SU-DHL-6 (cell line): ENCODE data around the gene TULP4.
"Not testable (repeated sequence)": the region's sequence is repeated elsewhere in the genome, so short reads cannot be mapped to it uniquely, and the experiment has no call there.

ENCODE experiments used
- H2AFZ ChIP-seq: fragments of 200-600 bp; sonication (generic); 2 replicates; pipeline ENCODE4 v1.6.1; 2014; ENCODE audit warnings: low read depth, mild to moderate bottlenecking, moderate library complexity, mixed read lengths, antibody characterized with exemption, low read length; ENCODE audit not compliant: severe bottlenecking
- H3F3A ChIP-seq: fragments of 200-600 bp; shearing (Covaris generic); 2 replicates; pipeline ENCODE4 v1.6.0; 2016; ENCODE audit warnings: antibody characterized with exemption, mild to moderate bottlenecking; ENCODE audit not compliant: insufficient read depth
- H3K27ac ChIP-seq: fragments of 200-600 bp; sonication (generic); 2 replicates; pipeline ENCODE4 v1.5.1; 2016; ENCODE audit warnings: low read depth, mild to moderate bottlenecking, low read length, moderate library complexity, mixed read lengths
- H3K27me3 ChIP-seq: fragments of 200-600 bp; sonication (generic), shearing (Covaris generic); 2 replicates; pipeline ENCODE4 v1.6.0; 2014; ENCODE audit warnings: mild to moderate bottlenecking, low read length
- H3K36me3 ChIP-seq: fragments of 200-600 bp; sonication (generic); 2 replicates; pipeline ENCODE4 v1.6.1; 2014; ENCODE audit warnings: mild to moderate bottlenecking, low read length, mixed read lengths
- H3K4me2 ChIP-seq: fragments of 300-600, 200-600 bp; shearing (Covaris generic), sonication (generic); 2 replicates; pipeline ENCODE4 v1.6.0; 2014; ENCODE audit warnings: low read length, low read depth, mild to moderate bottlenecking; ENCODE audit not compliant: poor library complexity, severe bottlenecking
- H3K4me3 ChIP-seq: fragments of 200-600 bp; sonication (generic); 2 replicates; pipeline ENCODE4 v1.5.1; 2014; ENCODE audit warnings: antibody characterized with exemption, low read length, mild to moderate bottlenecking, mixed read lengths; ENCODE audit not compliant: insufficient read depth, poor library complexity, severe bottlenecking
- H3K79me2 ChIP-seq: fragments of 200-600 bp; sonication (generic); 2 replicates; pipeline ENCODE4 v1.6.1; 2014; ENCODE audit warnings: mild to moderate bottlenecking, low read length, moderate library complexity; ENCODE audit not compliant: insufficient read depth
- H3K9ac ChIP-seq: fragments of 200-600 bp; sonication (generic); 2 replicates; pipeline ENCODE4 v1.7.0; 2014; ENCODE audit warnings: mild to moderate bottlenecking, low read length
- H3K9me2 ChIP-seq: fragments of 200-600 bp; sonication (generic); replicated peaks from 2 replicates; pipeline ENCODE4 v1.6.1; 2014; ENCODE audit warnings: low read length; ENCODE audit not compliant: insufficient read depth
- H3K9me3 ChIP-seq: fragments of 200-600 bp; sonication (generic); 2 replicates; pipeline ENCODE4 v1.6.1; 2014; ENCODE audit warnings: low read length, mixed read lengths; ENCODE audit not compliant: insufficient read depth
- H4K20me1 ChIP-seq: fragments of 200-600 bp; sonication (generic); 2 replicates; pipeline ENCODE4 v1.6.1; 2014; ENCODE audit warnings: low read depth, mild to moderate bottlenecking, antibody characterized with exemption, low read length, moderate library complexity, mixed read lengths
- CTCF ChIP-seq: fragments of 200-600 bp; sonication (generic); IDR thresholded peaks from one replicate; pipeline ENCODE4 v1.5.1; 2017; ENCODE audit warnings: antibody characterized with exemption, mild to moderate bottlenecking, low read length, moderate library complexity; ENCODE audit not compliant: insufficient read depth, poor library complexity, severe bottlenecking
- EZH2phosphoT487 ChIP-seq: fragments of 200-600 bp; sonication (generic), shearing (Covaris generic); conservative IDR thresholded peaks from 2 replicates; pipeline ENCODE4 v1.6.1; 2018; ENCODE audit warnings: mild to moderate bottlenecking, antibody characterized with exemption, low read length, moderate library complexity, mixed read lengths

Gene TULP4

GRCh38 chr6:158391276-158391675, 79.0 kb downstream of the TULP4 start:
- H3K9ac ChIP-seq: no peak overlapping the region
- no peak overlapping the region for H2AFZ ChIP-seq
- H3K4me2 ChIP-seq: no peak overlapping the region
- no peaks in the 10 kb centered on the region for H3K9me2 ChIP-seq
- H3K79me2 ChIP-seq: peaks cover 17% of the 10 kb centered on the region
- H3F3A ChIP-seq: no peaks in the 10 kb centered on the region; the same call in 1 of the 2 replicates
- no peak overlapping the region for H3K4me3 ChIP-seq
- H3K27me3 ChIP-seq: no peaks in the 10 kb centered on the region
- no peak for TF ChIP-seq EZH2phosphoT487
- H3K27ac ChIP-seq: no peak overlapping the region
- H4K20me1 ChIP-seq: no peaks in the 10 kb centered on the region
- no peaks in the 10 kb centered on the region for H3K9me3 ChIP-seq
- no peaks in the 10 kb centered on the region for H3K36me3 ChIP-seq

- not testable (repeated sequence) for H2AFZ ChIP-seq
These were observed 79.7 kb downstream of the TULP4 start for GRCh38 chr6:158391977-158392376.

GRCh38 chr6:158396136-158396535, 83.9 kb downstream of the TULP4 start:
- H3K9me3 ChIP-seq: no peaks in the 10 kb centered on the region
- H3K36me3 ChIP-seq: no peaks in the 10 kb centered on the region
- TF ChIP-seq CTCF (no peak), EZH2phosphoT487 (no peak)
- H3F3A ChIP-seq: no peaks in the 10 kb centered on the region
- H3K79me2 ChIP-seq: no peaks in the 10 kb centered on the region; the same call in none of the 2 replicates
- no peaks in the 10 kb centered on the region for H4K20me1 ChIP-seq
- H3K9me2 ChIP-seq: no peaks in the 10 kb centered on the region
- H3K4me3 ChIP-seq: no peak overlapping the region
- no peaks in the 10 kb centered on the region for H3K27me3 ChIP-seq
- no peak overlapping the region for H2AFZ ChIP-seq
- H3K27ac ChIP-seq: no peak overlapping the region
- no peak overlapping the region for H3K9ac ChIP-seq
- no peak overlapping the region for H3K4me2 ChIP-seq

More at GRCh38 chr6:158391977-158392376, 79.7 kb downstream of the TULP4 start:
- H4K20me1 ChIP-seq, H3K27me3 ChIP-seq, H3K4me3 ChIP-seq, H3K27ac ChIP-seq, H3K36me3 ChIP-seq, H3K9me2 ChIP-seq, H3K4me2 ChIP-seq, H3K9ac ChIP-seq, H3K9me3 ChIP-seq, H3F3A ChIP-seq: not testable (repeated sequence)
- H3K79me2 ChIP-seq: peaks cover 16% of the 10 kb centered on the region

GRCh38 chr6:158397578-158397977, 85.3 kb downstream of the TULP4 start:
- H3K9me3 ChIP-seq: no peaks in the 10 kb centered on the region
- H3K36me3 ChIP-seq: no peaks in the 10 kb centered on the region
- H4K20me1 ChIP-seq: no peaks in the 10 kb centered on the region
- no peak overlapping the region for H3K4me3 ChIP-seq
- H3K9me2 ChIP-seq: no peaks in the 10 kb centered on the region
- no peak overlapping the region for H3K4me2 ChIP-seq
- no peak overlapping the region for H2AFZ ChIP-seq
- H3F3A ChIP-seq: no peaks in the 10 kb centered on the region
- no peak overlapping the region for H3K27ac ChIP-seq
- TF ChIP-seq CTCF (no peak), EZH2phosphoT487 (no peak)
- H3K79me2 ChIP-seq: peaks cover 5% of the 10 kb centered on the region
- no peaks in the 10 kb centered on the region for H3K27me3 ChIP-seq
- no peak overlapping the region for H3K9ac ChIP-seq
